A673 (cell line): ENCODE measurements around the gene HNRNPUL2.

Source experiments
- EZH2 ChIP-seq: fragments of 200-600 bp; sonication (generic); IDR thresholded peaks from 2 replicates; pipeline ENCODE4 v1.6.1; 2017; ENCODE audit warnings: borderline replicate concordance, low read depth, mild to moderate bottlenecking, mixed read lengths, antibody characterized with exemption, low read length; ENCODE audit not compliant: poor library complexity, severe bottlenecking
- TF ChIP-seq, protein P1 (sequence below): fragments of 300-800, 200-600 bp; sonication (generic); conservative IDR thresholded peaks from 2 replicates; pipeline ENCODE4 v1.5.1; 2017; ENCODE audit warnings: low read depth, mild to moderate bottlenecking, antibody characterized with exemption, low read length, moderate library complexity, mixed read lengths

- TF ChIP-seq, protein P1, sequence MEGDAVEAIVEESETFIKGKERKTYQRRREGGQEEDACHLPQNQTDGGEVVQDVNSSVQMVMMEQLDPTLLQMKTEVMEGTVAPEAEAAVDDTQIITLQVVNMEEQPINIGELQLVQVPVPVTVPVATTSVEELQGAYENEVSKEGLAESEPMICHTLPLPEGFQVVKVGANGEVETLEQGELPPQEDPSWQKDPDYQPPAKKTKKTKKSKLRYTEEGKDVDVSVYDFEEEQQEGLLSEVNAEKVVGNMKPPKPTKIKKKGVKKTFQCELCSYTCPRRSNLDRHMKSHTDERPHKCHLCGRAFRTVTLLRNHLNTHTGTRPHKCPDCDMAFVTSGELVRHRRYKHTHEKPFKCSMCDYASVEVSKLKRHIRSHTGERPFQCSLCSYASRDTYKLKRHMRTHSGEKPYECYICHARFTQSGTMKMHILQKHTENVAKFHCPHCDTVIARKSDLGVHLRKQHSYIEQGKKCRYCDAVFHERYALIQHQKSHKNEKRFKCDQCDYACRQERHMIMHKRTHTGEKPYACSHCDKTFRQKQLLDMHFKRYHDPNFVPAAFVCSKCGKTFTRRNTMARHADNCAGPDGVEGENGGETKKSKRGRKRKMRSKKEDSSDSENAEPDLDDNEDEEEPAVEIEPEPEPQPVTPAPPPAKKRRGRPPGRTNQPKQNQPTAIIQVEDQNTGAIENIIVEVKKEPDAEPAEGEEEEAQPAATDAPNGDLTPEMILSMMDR = no peak
- no peak for TF ChIP-seq EZH2
These were observed 417 bp downstream of the HNRNPUL2 start for GRCh38 chr11:62726915-62727164.
